Hindlimb muscle (tissue), 1 donor: ENCODE measurements around the gene CNGA2. TPM values are rescaled to one million over a fixed set of nuclear protein-coding genes. Genes with fewer than 3 reads are reported as not detected.
A peak's percentile ranks its signal among the peaks of the same experiment; 100 is the strongest.

Source experiments
- DNase-seq: peaks from one replicate; pipeline ENCODE4 v3.0.0-alpha.2; 2013
- polyA plus RNA-seq: library from polyadenylated mRNA; unstranded; fragments of 120-200 nt; gene quantifications from one replicate; pipeline ENCODE4 v1.2.1, GENCODE V29; 2013; ENCODE audit not compliant: insufficient read length

The CNGA2 gene
- polyA plus RNA-seq, 1 donor: not detected

DNA sequence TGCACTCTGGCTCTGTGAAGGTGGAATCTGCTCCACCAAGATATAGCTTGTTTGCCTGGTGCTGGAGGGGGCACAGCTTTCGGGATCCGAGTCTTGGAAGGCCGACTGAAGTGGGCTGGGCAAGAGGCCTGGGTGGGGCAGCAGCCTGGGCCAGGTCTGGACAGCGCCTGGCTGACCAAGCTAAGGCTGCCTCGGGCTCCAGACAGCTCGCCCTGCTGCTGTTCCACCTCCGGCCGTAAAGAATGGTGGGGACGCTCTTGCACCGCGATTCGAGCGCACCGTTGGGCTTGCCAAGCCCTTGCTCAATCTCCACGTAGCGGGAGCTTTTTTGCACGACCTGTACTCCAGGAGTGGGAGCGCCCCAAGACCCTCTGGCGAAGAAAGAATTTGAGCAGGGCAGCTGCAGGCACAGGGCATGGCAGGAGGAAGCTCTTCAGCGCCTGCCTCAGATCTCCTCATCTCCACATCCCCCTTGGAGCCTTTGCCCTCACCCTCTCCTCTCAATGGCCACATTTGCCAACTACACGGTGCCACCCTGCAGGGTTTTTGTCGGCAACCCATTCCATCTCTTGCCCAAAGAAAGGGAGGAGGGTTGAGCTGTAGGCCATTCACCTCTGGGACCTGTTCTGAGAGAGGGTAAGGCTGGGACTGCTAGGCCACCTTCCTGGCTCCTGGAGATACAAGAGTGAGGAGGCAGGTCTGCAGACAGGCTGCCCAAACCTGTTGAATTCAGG, 18.9 kb downstream of the CNGA2 start:
- peak; percentile 72 for DNase-seq

DNA sequence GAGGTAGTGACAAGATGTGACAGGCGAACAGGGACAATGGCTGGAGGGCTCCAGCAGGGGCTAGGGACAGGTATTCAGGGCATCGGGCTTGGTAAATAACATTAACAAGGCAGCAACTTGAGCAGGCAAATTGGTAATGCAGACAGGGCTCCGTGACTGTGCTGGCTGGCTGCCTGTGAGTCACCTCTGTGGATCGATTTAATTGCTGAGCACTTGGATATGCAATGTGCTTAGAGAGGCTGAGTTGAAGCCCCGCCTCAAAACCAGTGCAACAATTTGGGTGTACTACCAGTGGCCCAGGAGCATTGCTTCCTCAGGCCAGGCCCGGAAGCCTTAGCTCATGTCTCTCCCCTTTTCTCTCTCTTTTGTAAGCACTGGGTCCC, 19.5 kb downstream of the CNGA2 start:
- DNase-seq: no peak

- peak; percentile 50 for DNase-seq
Observed at GRCh38 chrX:151754641-151755215, 20.2 kb downstream of the CNGA2 start.

DNA sequence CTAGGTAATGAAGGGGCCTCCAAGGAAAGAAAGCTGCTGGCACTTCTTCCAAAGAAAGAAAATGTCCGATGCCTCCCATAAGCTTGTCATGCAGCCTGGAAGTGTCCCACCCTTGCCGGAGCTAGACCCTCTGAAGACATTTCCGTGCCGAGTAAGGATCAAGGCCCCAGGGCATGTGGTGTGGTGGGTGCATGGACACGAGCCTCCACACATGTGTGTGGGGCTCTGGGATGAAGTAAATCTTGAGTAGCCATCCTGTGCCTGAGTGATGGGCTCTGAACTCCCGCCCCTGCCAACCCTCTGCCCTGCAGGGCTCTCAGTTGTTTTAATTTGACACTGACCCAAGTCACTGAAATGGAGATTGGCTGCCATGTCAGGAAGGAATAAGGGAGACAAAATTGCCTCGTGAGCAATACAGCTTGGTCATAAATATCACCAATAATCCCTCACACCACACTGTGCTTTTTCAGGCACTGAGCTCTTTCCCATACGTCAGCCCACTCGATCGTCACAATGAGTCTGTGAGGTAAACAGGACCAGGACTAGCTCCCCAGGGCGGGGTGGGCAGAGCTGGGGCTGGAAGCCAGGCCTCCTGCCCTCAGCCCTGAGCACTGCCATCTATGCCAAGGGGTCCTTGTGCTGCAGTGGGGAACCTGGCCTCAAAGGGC, 24.6 kb downstream of the CNGA2 start:
- no peak for DNase-seq

- no peak for DNase-seq
Observed at GRCh38 chrX:151762802-151763201, 28.3 kb downstream of the CNGA2 start.

GRCh38 chrX:151763711-151764110, 29.2 kb downstream of the CNGA2 start:
- DNase-seq: no peak

DNA sequence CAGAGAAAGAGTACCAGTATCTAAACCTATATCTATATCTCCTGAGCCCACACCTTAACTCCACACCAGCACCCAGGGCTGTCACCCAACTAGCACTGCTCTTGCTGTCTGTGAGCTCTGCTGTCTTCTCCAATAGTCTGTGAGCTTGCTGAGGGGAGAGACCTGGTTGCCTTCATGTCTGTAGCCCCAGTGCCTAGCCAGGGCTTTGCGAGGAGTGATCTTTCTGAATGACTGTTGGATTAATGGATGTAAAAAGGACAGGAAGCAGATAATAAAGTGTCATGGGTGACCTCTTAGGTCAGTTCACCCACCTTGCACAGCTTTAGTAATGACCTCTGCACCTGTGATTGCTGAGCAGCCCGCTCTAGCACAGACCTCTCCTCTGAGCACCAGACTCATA, 30.5 kb downstream of the CNGA2 start:
- no peak for DNase-seq

GRCh38 chrX:151771726-151772125, 37.2 kb downstream of the CNGA2 start:
- DNase-seq: no peak

DNA sequence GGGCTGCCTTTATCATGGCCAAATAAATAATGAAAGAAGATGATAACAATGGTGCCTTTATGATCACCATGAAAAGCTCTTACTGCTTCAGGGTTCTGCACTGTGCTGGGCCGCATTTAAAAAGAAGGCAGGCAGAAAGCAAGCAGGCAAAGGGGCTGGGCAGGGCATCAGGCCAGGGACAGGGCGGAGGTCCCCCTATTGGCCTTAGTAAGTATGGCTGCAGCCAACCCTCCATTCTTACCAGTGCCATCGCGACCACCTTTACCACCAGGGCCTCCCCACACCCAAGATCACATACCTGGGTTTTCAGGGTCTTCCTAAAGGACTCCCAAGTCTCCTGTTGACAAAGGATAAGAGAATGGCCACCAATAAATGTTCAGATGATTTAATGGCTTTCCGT, 38.9 kb downstream of the CNGA2 start:
- DNase-seq: no peak

GRCh38 chrX:151774421-151774820, 39.9 kb downstream of the CNGA2 start:
- DNase-seq: no peak

DNA sequence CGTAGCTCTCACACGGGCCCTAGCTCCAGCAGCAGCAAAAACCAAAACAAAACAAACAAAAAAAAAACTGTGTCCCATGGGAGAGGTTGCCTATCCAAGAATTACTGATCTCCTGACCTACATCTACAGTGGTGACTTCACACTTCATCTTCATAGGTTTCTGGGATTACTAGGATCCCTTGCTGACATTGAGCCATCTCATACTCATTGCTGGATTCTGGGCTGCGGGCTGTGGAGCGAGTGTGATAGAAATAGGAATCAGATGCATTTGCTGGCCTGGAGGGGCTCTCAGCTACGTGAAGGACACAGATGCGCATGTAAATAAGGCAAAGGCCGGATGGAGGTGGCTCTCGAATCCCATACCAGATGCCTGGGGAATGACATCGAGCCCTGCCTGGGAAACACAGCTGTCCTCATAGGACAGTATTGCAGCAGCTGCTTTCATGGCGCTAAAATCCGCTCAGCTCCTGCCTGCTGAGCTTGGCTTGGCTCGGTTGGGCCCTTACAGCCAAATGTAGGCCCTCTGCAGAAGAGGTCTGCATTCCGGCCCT, 41.7 kb downstream of the CNGA2 start:
- peak; percentile 80 for DNase-seq

DNA sequence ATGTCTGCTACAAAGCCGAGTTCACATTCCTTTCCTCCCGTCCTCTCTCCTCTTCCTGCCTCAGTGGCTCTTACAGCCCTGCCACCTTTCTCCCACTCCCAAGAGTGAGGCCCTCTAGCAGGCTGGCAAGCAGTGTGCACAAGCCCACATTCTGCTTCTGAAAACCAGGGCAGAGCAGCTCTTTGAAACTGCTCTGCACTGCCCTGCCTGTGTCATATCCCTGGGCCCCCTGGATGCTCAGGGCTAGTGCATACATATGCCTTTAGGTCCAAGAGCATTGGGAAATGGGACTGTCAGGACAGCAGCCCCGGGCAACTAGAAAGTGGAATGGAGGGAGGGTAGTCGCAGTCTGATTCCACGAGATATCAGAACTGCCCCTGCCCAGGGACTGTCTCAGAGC, 42.4 kb downstream of the CNGA2 start:
- DNase-seq: no peak

DNA sequence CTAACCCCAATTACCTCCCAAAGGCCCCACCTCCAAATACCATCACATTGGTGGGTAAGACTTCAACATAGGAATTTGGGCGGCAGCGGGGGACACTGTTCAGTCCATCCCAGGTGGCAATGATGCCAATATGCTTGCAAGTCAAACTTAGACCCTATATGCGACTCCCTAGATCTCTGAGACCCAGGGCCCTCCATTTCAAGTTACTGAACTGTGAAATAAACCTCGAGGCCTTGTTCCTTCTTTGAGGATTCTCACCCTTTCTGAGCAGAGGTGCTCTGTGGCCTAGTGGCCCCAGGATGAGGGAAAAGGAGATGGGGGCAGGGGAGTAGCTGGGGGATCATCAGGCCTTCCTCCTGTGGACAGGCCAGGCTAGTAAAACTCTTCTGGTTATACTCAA, 44.7 kb downstream of the CNGA2 start:
- no peak for DNase-seq

- DNase-seq: no peak
Observed at GRCh38 chrX:151780621-151781020, 46.1 kb downstream of the CNGA2 start.

GRCh38 chrX:151789179-151789800, 54.7 kb downstream of the CNGA2 start:
- DNase-seq: peak; percentile 82

DNA sequence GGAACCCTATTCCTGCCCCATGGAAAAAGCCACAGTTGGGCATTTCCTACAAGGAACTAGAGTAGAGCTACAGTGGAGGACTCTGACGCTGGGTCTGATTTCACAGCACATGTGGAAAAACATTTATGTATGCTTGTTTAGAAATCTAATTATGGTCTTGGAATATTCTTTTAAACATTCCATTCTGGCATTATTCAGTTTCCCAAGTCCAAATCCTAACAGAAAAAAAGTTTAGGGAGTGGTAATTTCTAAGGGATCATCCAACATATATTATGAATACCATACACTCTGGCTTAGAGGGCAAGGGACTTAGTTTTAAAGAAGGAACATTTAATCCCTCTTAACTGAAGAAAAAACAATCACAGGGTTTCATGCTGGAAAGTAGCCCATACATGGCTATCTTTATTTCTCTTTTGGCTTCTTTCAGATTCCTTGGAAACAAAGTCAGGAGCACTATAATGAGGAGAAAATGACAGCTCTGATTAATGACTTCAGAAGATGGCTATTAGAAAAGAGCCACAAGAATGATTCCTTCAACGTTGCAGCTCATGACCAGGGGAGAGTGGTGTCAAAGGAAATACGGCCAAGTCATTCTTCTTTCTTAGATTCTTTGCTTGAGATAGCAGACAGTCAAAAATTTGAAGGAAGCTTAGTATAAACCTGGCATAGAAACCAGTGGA, 56.1 kb downstream of the CNGA2 start:
- DNase-seq: peak; percentile 61

- no peak for DNase-seq
Observed at GRCh38 chrX:151791961-151792360, 57.4 kb downstream of the CNGA2 start.

DNA sequence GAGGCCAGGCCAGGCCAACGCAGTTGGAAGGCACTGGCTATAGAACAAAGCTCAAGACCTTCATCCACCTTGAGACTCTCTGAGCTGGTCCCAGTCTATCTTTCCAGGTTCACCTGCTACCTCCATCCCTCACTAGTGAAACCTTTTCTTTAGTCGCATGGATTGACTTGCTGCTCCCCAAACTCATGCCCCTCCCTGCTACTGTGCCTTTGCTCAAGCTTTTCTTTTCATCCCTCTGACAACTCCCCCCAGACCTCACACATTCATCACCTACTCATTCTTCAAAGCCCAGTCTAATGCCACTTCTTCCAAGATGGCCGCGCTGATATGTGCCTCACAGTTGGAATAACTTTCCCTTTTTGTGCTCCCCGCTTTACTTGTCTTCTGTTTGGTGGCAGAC, 58.0 kb downstream of the CNGA2 start:
- no peak for DNase-seq

DNA sequence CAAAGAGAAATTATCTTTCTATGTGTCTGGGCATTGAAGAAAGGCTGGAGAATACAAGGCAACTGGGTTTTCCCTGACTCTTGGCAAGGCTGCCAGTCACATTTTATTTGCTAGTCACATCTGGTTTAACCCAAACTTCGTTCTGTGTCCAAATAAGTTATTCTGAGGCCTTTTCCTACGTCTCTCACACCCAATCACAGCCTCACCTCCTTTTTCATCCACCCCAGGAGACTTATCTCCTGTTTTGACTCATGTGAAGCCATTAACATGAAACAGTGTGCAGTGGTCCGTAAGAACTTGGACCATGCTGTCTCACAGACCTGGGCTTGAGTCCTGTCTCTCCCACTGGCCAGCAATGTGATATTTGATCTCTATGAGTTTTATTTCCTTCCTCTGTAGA, 59.3 kb downstream of the CNGA2 start:
- no peak for DNase-seq
